Fibroblast of lung (primary cell): ENCODE results near the gene PEBP1.

ENCODE experiments used
- CTCF ChIP-seq, 2 donors: IDR thresholded peaks in 1 of 2; conservative IDR thresholded peaks in 1 of 2; 1 replicate in 1 of 2; 2 replicates in 1 of 2; pipeline ENCODE4 v1.5.1; 2011 to 2012; ENCODE audit warnings: low read length in 2 of 2, control low read depth in 1 of 2, inconsistent platforms in 1 of 2, low read depth in 1 of 2, mild to moderate bottlenecking in 1 of 2
- EZH2 ChIP-seq: IDR thresholded peaks from 2 replicates; pipeline ENCODE4 v1.5.1; 2012; ENCODE audit warnings: low read length, control low read depth, mild to moderate bottlenecking; ENCODE audit errors: missing control alignments

GRCh38 chr12:118136559-118137003 is 657 bp downstream of the PEBP1 start:
- TF ChIP-seq CTCF (conservative IDR thresholded peaks at IDR 0.05 in 1 of 2, IDR thresholded peaks at IDR 0.05 in 1 of 2; ENCODE audit: low read depth in 1 of 2, low read length in 2 of 2) (no peak), EZH2 (no peak)
